CD4-positive, alpha-beta T cell treated with Interleukin-12 subunit alpha and Interleukin-12 subunit beta, for 1 hour (primary cell): ENCODE results near the gene PSMA3.
"Not testable (repeated sequence)": the region's sequence is repeated elsewhere in the genome, so short reads cannot be mapped to it uniquely, and the experiment has no call there.

Experiments
- DNase-seq: peaks from one replicate; pipeline ENCODE4 v3.0.0-alpha.2; 2020

Gene PSMA3

GRCh38 chr14:58244556-58245387 is at the start of gene PSMA3:
TSS of gene PSMA3 (plus strand) at chr14:58244843. CDS start at chr14:58244921, 78 bp downstream.
- peak; percentile 98 for DNase-seq

- DNase-seq = no peak
These were observed 48.4 kb upstream of the PSMA3 start for GRCh38 chr14:58196198-58196597.

- DNase-seq = peak; percentile 44
These were observed 46.6 kb upstream of the PSMA3 start for GRCh38 chr14:58198086-58198485.

GRCh38 chr14:58199726-58200479 is 44.7 kb upstream of the PSMA3 start, which contains the start of gene ACTR10:
TSS of gene ACTR10 (plus strand) at chr14:58200149. CDS start at chr14:58200218, 69 bp downstream.
- peak; percentile 87 for DNase-seq

GRCh38 chr14:58200480-58200841 is 44.2 kb upstream of the PSMA3 start:
- DNase-seq = no peak

GRCh38 chr14:58200846-58201245 is 43.8 kb upstream of the PSMA3 start:
- DNase-seq = no peak

GRCh38 chr14:58213176-58213575 is 31.5 kb upstream of the PSMA3 start:
- no peak for DNase-seq

- no peak for DNase-seq
These were observed 29.3 kb upstream of the PSMA3 start for GRCh38 chr14:58215191-58215914.

- DNase-seq = no peak
These were observed 28.1 kb upstream of the PSMA3 start for GRCh38 chr14:58216544-58216943.

GRCh38 chr14:58227096-58227819 is 17.4 kb upstream of the PSMA3 start:
- no peak for DNase-seq

GRCh38 chr14:58238252-58239243 is 6.1 kb upstream of the PSMA3 start:
- DNase-seq = peak; percentile 65

- DNase-seq = peak; percentile 89
These were observed 5.1 kb upstream of the PSMA3 start for GRCh38 chr14:58239244-58240195.

- no peak for DNase-seq
These were observed 670 bp upstream of the PSMA3 start for GRCh38 chr14:58243790-58244555.

- no peak for DNase-seq
These were observed 919 bp downstream of the PSMA3 start for GRCh38 chr14:58245562-58245961.

GRCh38 chr14:58249611-58250010 is 5.0 kb downstream of the PSMA3 start:
- no peak for DNase-seq

GRCh38 chr14:58258156-58258555 is 13.5 kb downstream of the PSMA3 start:
- DNase-seq = no peak

- DNase-seq = not testable (repeated sequence)
These were observed 17.4 kb downstream of the PSMA3 start for GRCh38 chr14:58262005-58262404.

- no peak for DNase-seq
These were observed 20.8 kb downstream of the PSMA3 start for GRCh38 chr14:58265401-58265800.

- DNase-seq = no peak
These were observed 26.0 kb downstream of the PSMA3 start for GRCh38 chr14:58270628-58271027.
